SK-N-SH treated with all-trans-retinoic acid at 6 μM for 48 hours (cell line): Measurements from ENCODE around the gene FRAS1.
"Not testable (repeated sequence)": the region's sequence is repeated elsewhere in the genome, so short reads cannot be mapped to it uniquely, and the experiment has no call there.

Experiments used
- ATAC-seq: fragments of 200-7000 bp; cut with Tn5 transposase; 3 replicates; pipeline ENCODE4 v1.9.1; 2020; ENCODE audit warnings: mild to moderate bottlenecking, moderate library complexity
- ARNTL ChIP-seq: fragments of 450-650 bp; formaldehyde crosslinking; IDR thresholded peaks from 2 replicates; pipeline ENCODE4 v1.5.0; 2020; ENCODE audit warnings: low read depth, mild to moderate bottlenecking, moderate library complexity, borderline replicate concordance
- BACH2 ChIP-seq: fragments of 250-450 bp; sonication (Bioruptor Pico); IDR thresholded peaks from 2 replicates; pipeline ENCODE4 v1.9.0; 2021; ENCODE audit warnings: mild to moderate bottlenecking, borderline replicate concordance
- CSDC2 ChIP-seq: fragments of 250-450 bp; sonication (Bioruptor Pico); IDR thresholded peaks from 2 replicates; pipeline ENCODE4 v1.5.0; 2020; ENCODE audit warnings: mild to moderate bottlenecking, moderate library complexity
- CSRNP3 ChIP-seq: fragments of 250-450 bp; sonication (Bioruptor Pico); IDR thresholded peaks from 2 replicates; pipeline ENCODE4 v1.5.1; 2021; ENCODE audit warnings: mild to moderate bottlenecking, moderate library complexity
- ESRRG ChIP-seq: fragments of 250-450 bp; sonication (Bioruptor Pico); IDR thresholded peaks from 2 replicates; pipeline ENCODE4 v1.6.1; 2021; ENCODE audit warnings: mild to moderate bottlenecking
- OSR1 ChIP-seq: fragments of 250-450 bp; sonication (Bioruptor Pico); IDR thresholded peaks from 2 replicates; pipeline ENCODE4 v1.8.0; 2022; ENCODE audit warnings: moderate library complexity, mild to moderate bottlenecking, inconsistent platforms
- PATZ1 ChIP-seq: fragments of 250-450 bp; sonication (Bioruptor Pico); IDR thresholded peaks from 2 replicates; pipeline ENCODE4 v1.8.0; 2020; ENCODE audit warnings: mild to moderate bottlenecking, moderate library complexity, borderline replicate concordance
- POU6F1 ChIP-seq: fragments of 250-450 bp; sonication (Bioruptor Pico); IDR thresholded peaks from 2 replicates; pipeline ENCODE4 v1.8.0; 2021; ENCODE audit warnings: low read depth, mild to moderate bottlenecking, moderate library complexity, borderline replicate concordance
- RARB ChIP-seq: fragments of 250-450 bp; sonication (Bioruptor Pico); IDR thresholded peaks from 2 replicates; pipeline ENCODE4 v1.8.0; 2021; ENCODE audit warnings: mild to moderate bottlenecking, moderate library complexity
- SNAI2 ChIP-seq: fragments of 250-450 bp; sonication (Bioruptor Pico); IDR thresholded peaks from 2 replicates; pipeline ENCODE4 v1.5.0; 2020; ENCODE audit warnings: mild to moderate bottlenecking, moderate library complexity
- TCF4 ChIP-seq: fragments of 250-450 bp; sonication (Bioruptor Pico); IDR thresholded peaks from 2 replicates; pipeline ENCODE4 v1.8.0; 2021; ENCODE audit warnings: mild to moderate bottlenecking, moderate library complexity, borderline replicate concordance
- TOX ChIP-seq: fragments of 250-450 bp; sonication (Bioruptor Pico); IDR thresholded peaks from 2 replicates; pipeline ENCODE4 v1.8.0; 2021; ENCODE audit warnings: mild to moderate bottlenecking, moderate library complexity, borderline replicate concordance
- TSHZ2 ChIP-seq: fragments of 250-450 bp; sonication (Bioruptor Pico); IDR thresholded peaks from 2 replicates; pipeline ENCODE4 v1.5.0; 2020; ENCODE audit warnings: mild to moderate bottlenecking, moderate library complexity
- ZC3H10 ChIP-seq: fragments of 250-450 bp; sonication (Bioruptor Pico); IDR thresholded peaks from 2 replicates; pipeline ENCODE4 v1.5.1; 2021; ENCODE audit warnings: mild to moderate bottlenecking, moderate library complexity
- ZFP3 ChIP-seq: fragments of 250-450 bp; sonication (Bioruptor Pico); IDR thresholded peaks from 2 replicates; pipeline ENCODE4 v1.5.0; 2020; ENCODE audit warnings: mild to moderate bottlenecking, moderate library complexity
- ZNF8 ChIP-seq: fragments of 450-650 bp; formaldehyde crosslinking; IDR thresholded peaks from 2 replicates; pipeline ENCODE4 v1.5.0; 2020; ENCODE audit warnings: mild to moderate bottlenecking, moderate library complexity

The FRAS1 gene

GRCh38 chr4:78207541-78207940, 150.4 kb downstream of the FRAS1 start:
- ATAC-seq: no peak
- TF ChIP-seq CSRNP3 (no peak), ARNTL (CRISPR knock-in tag) (no peak), ZFP3 (no peak), BACH2 (no peak), TOX (CRISPR knock-in tag) (no peak), OSR1 (CRISPR knock-in tag) (no peak), PATZ1 (no peak), TCF4 (CRISPR knock-in tag) (no peak), ESRRG (CRISPR knock-in tag) (no peak), SNAI2 (CRISPR knock-in tag) (no peak)

GRCh38 chr4:78207951-78208350, 150.8 kb downstream of the FRAS1 start:
- ATAC-seq: no peak
- no peak for TF ChIP-seq RARB (CRISPR knock-in tag)
- no peak for TF ChIP-seq CSRNP3
- TF ChIP-seq ESRRG (CRISPR knock-in tag): no peak
- TF ChIP-seq TOX (CRISPR knock-in tag): no peak
- no peak for TF ChIP-seq CSDC2
- no peak for TF ChIP-seq OSR1 (CRISPR knock-in tag)
- no peak for TF ChIP-seq TSHZ2 (CRISPR knock-in tag)
- TF ChIP-seq ARNTL (CRISPR knock-in tag): no peak
- TF ChIP-seq ZC3H10 (CRISPR knock-in tag): no peak
- TF ChIP-seq ZNF8 (CRISPR knock-in tag): no peak
- no peak for TF ChIP-seq SNAI2 (CRISPR knock-in tag)
- no peak for TF ChIP-seq POU6F1 (CRISPR knock-in tag)
- TF ChIP-seq BACH2: no peak
- no peak for TF ChIP-seq PATZ1
- TF ChIP-seq, all 23 proteins: peak for 0

GRCh38 chr4:78208896-78209295, 151.8 kb downstream of the FRAS1 start:
- ATAC-seq: not testable (repeated sequence)
